Left cardiac atrium (tissue), 4 donors: ENCODE data around the gene ZNF653. TPM values are rescaled to one million over a fixed set of nuclear protein-coding genes. Genes with fewer than 3 reads are reported as not detected.

Source experiments
- ATAC-seq, 2 donors: fragments of 200-7000 bp; cut with Tn5 transposase; one replicate each; pipeline ENCODE4 v1.9.1; 2020; ENCODE audit warnings: mild to moderate bottlenecking in 2 of 2, moderate library complexity in 2 of 2
- DNase-seq: peaks from one replicate; pipeline ENCODE4 v3.0.0-alpha.2; 2020
- intact Hi-C, 2 donors: fragments of 100-400 bp; cut with DNase I; formaldehyde crosslinking; loops; one replicate each; pipeline versions ENCODE4 v1.14.1 to v1.15.1; 2022 to 2023
- total RNA-seq, 2 donors: library from RNA; stranded (reverse); fragmentation: NEBNext Ultra II Directional; extraction: Animal tissue kit (Norgen Biotek cat#: 25700); gene quantifications; one replicate each; pipeline ENCODE4 v1.2.1, GENCODE V29; 2021
- donor health status: DM: no; HTN: yes; CAD: no.
- donor health status: DM: no; HTN: yes; CAD: no; lungs with severe emphysema.
- donor health status: DM: yes; HTN: yes; CAD: no.
- donor health status: Dilated cardiomyopathy.

The ZNF653 gene
- total RNA-seq, 2 donors from 2014 or later: 3.7 to 4.9 TPM

DNA sequence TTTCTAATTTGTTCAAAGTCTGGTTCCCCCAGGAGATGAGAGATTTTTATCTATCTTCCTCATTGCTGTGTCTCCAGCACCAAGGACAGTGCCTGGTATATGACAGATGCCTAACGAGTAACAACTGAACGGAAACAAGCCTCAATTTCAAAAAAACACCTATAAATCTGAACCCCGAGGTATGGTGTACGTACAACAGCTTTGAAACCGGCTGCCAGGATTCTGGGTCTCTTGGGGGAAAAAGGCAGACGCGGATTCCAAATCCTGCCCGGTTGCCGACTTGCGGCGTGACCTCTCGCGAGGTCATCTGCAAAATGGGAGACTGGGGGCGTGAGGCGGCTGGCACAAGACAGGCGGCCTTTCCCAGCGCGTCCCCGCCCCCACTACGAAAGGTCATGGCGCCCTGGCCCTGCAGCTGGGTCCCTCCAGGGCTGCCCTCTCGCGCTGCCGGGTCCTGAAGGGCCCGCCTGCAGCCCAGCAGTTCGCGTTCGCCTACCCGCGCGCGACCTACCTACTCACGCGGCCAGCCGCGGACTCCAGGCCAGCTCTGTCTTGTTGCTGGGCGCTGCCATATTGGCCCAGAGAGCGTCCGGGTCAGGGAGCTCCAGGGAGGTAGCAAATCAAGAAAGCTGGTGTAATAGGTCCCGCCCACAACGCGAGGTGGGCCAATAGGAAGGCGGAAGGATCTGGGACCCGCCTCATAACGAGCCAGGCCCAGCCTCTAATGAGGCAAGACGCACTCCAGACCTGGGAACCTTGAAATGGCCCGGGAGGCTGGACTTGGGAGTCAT, 23.1 kb upstream of the ZNF653 start, which contains the start of gene ECSIT:
Gene ECSIT (minus strand): TSS at position 584 of the 791 bp plus-strand sequence. CDS start 9,964 bp downstream, outside the sequence.
- intact Hi-C loops: no loop called here
- ATAC-seq (peak; percentile 99), DNase-seq (peak; percentile 98)

- intact Hi-C loops: no loop called here
- ATAC-seq (no peak), DNase-seq (no peak)
Measured at GRCh38 chr19:11519138-11519537, 13.5 kb upstream of the ZNF653 start.

DNA sequence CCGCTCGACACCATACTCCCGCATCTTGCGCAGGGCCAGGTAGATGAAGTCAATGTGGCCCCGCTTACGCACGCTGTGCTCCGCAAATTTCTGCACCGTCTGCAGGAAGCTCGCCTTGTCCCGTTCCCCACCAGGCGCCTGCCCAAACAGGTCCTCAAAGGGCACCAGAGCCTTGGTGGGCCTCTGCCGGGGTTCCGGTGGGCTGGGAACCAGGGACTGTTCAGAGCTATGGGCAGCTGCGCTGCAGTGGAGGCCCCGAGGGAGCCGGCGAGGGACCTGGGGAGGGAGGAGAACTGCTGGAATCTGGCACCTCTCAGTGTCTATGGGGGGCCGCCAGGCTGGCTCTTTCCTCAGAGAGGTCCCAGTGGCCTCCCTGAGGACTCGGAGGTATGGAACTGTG, 8.3 kb upstream of the ZNF653 start:
- intact Hi-C loops: no loop called here
- no peak for DNase-seq
- ATAC-seq: no peak

DNA sequence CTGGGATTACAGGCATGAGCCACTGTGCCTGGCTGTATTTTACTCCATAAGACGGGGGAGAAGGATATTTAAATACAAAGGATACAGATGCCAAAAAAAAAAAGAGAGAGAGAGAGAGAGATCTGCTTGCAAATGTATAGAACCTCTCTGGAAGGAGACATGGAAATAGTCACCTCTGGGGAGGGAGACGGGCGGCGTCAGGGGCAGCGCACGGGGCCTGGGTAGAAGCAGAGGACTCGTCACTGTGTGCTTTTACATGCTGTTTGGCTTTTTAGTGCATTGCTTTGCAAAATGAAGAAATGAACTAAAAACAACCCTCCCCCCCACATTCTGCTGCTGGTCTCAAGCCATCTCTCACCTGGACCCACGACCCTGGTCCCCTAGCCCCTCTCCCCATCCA, 4.8 kb upstream of the ZNF653 start:
- ATAC-seq: no peak
- no peak for DNase-seq
- intact Hi-C loops: no loop called here

DNA sequence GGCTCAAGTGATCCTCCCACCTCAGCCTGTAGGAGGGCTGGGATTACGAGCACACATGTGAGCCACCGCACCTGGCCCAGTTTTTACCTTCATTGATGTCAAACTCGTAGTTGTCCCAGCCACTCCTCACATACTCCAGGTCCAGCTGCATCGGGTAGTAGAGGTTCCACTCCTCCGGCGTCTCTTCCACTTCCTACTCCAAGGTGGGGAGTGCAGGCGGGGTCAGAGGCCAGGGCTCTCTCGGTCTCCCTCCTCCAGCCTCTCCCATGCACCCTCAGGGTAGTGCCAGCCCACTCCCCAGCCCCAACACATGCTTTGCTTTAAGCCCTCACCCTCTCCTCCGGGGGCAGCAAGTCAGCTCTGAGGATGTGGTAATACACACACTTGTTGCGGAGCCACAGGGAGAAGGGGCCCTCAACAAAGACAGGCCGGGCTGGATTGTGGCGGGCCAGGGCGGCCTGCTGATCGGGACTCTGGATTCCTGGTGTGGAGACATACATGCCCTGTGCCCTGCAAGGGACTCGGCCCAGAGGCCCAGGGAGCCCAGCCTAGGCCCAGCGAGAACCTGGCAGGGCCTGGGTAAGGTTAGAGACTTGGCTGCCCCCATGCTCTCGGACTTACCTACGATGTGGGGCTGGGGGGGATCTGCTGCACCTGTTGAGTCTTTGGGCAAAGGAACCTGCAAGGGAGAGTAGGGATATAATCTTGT, 1.9 kb upstream of the ZNF653 start:
- intact Hi-C loops: no loop called here
- ATAC-seq (no peak), DNase-seq (no peak)

DNA sequence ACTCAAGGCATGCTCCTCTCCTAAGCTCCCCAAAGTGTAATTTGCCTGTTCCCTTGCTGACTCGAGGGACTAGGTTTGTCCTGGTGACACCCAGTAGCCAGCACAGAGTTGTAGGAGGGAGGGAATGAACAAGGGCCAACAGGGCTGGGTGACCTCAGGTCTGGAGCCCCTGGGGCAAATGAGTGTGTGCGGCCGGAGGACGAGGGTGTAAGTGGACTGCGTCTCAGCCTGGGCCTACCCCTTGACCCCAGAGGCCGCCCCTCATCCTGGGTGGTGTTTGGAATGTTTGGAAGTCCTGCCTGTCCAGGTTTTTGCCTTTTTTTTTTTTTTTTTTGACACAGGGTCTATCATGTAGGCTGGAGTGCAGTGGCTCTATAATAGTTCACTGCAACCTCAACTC, 1.3 kb upstream of the ZNF653 start:
- no peak for DNase-seq
- no peak for ATAC-seq
- intact Hi-C loops: no loop called here

- ATAC-seq (peak; percentile 22 to 33), DNase-seq (no peak)
- intact Hi-C loops: no loop called here
Measured at GRCh38 chr19:11506101-11506555, 489 bp upstream of the ZNF653 start.

DNA sequence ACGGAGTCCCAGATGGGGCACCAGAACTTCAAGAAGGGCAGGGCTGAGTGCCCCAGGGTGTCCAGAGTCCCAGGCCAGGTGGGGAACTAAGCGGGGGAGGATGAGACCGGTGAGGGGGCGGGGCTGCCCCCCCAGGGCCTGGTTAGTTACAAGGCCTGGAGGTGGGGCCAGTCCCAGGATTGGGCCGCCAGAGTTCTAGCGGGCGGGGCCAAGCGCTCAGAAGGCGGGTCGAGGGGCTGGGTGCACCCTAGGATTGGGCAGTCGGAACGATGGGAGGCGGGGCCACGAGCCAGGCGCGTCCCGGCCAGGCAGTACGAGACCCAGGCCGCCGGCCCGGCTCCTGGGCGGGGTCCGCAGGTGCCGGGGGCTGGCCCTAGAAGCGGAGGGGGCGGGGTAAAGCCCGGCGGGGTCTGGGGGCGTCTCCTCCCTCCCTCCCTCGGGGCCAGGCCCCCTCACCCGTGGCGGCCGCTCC, 571 bp downstream of the ZNF653 start:
- ATAC-seq (peak; percentile 96 to 97), DNase-seq (peak; percentile 99)
- intact Hi-C loops: no loop called here

- ATAC-seq (no peak), DNase-seq (no peak)
- intact Hi-C loops: no loop called here
Measured at GRCh38 chr19:11504502-11505031, 1.1 kb downstream of the ZNF653 start.

DNA sequence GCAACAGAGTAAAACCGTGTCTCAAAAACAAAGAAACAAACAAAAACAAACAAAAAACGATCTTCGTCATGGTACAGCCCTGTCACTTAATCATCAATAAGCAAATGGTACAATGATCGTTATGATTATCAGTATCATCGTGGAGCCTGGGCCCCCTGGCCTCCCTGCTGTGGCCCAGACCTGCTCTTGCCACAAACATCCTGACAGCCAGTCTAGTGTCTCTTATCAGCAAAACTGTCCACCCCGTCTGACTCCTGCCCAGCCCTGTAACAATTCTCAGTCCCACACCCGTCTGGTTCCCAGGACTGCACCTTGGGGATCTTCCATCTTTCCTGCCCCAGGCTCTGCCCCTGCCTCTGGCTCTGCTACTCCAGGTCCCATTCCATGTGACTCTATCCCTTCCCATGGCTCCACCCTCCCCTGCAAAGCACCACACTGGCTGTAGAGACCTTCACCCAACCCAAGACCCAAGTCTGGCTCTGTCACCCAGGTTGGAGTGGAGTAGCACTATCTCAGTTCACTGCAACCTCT, 5.7 kb downstream of the ZNF653 start:
- no peak for DNase-seq
- ATAC-seq: no peak
- intact Hi-C loops: no loop called here

GRCh38 chr19:11499220-11499726, 6.4 kb downstream of the ZNF653 start:
- intact Hi-C loops: no loop called here

GRCh38 chr19:11496391-11497163, 9.1 kb downstream of the ZNF653 start:
- intact Hi-C loops: loop anchor here in 1 of 2 donors (1.0 kb wide), 1 partner anchor 91 kb away; no protein-coding TSS in a partner anchor
- peak; percentile 51 to 75 for ATAC-seq

More at GRCh38 chr19:11499220-11499726, 6.4 kb downstream of the ZNF653 start:
- DNase-seq (no peak), ATAC-seq (no peak)

GRCh38 chr19:11495885-11496284, 9.8 kb downstream of the ZNF653 start:
- DNase-seq (no peak), ATAC-seq (peak in 1 of 2 donors; percentile 6)
- intact Hi-C loops: loop anchor here in 1 of 2 donors (1.0 kb wide), 1 partner anchor 91 kb away; no protein-coding TSS in a partner anchor

More at GRCh38 chr19:11496391-11497163, 9.1 kb downstream of the ZNF653 start:
- DNase-seq: peak; percentile 72

- DNase-seq (no peak), ATAC-seq (no peak)
- intact Hi-C loops: no loop called here
Measured at GRCh38 chr19:11495481-11495880, 10.2 kb downstream of the ZNF653 start.

DNA sequence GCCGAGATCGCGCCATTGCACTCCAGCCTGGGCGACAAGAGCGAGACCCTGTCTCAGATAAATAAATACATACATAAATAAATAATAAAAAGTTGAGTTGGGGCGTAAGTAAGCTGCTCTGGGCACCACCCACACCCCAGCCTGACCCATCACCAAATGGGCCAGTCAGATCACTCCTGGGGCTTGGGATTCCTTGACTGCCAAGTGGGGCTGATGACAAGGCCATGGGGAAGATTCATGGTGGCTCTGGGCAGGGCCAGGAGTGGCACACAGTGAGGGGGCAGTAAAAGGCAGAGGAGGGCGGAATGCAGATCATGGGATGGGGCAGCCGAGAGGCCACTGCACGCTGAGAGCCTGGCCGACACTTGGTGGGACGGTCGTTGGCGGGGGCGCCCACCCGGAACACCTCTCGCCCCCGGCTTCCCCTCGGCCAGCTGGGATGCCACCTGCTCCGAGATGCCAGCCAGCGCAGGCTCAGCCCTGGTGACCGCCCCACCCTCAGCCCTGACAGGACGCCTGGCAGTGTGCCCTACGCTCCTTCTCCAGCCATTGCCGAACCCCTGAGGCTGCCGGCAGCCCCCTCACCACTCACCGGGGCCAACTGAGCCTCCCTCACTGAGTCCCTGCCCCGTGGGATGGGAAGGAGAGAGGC, 10.9 kb downstream of the ZNF653 start:
- intact Hi-C loops: no loop called here
- DNase-seq (no peak), ATAC-seq (no peak)

GRCh38 chr19:11489378-11489777, 16.3 kb downstream of the ZNF653 start:
- intact Hi-C loops: loop anchor here in 1 of 2 donors (10.0 kb wide), 1 partner anchor 195 kb away; the partner anchor contains the start of gene TSPAN16
- no peak for DNase-seq
- ATAC-seq: no peak

GRCh38 chr19:11486661-11487503, 18.8 kb downstream of the ZNF653 start:
- no peak for ATAC-seq
- no peak for DNase-seq
- intact Hi-C loops: loop anchor here in 1 of 2 donors (10.0 kb wide), 1 partner anchor 192 kb away; the partner anchor contains the start of gene TSPAN16
